MCF 10A (cell line): ENCODE data around the gene DAGLA. TPM values are rescaled to one million over a fixed set of nuclear protein-coding genes. Genes with fewer than 3 reads are reported as not detected.

Experiments
- BruUV-seq: library from RNA; stranded (reverse); fragments of 400-500 nt; replicated peaks from 2 replicates; lab custom pipeline; 2021; lab: Mats Ljungman, UMichigan
- CTCF ChIA-PET: fragments of 300-600 bp; sonication (Branson Sonifier 250); formaldehyde crosslinking; extraction: SDS; loops from one replicate; lab custom pipeline; 2021; ENCODE audit warnings: antibody characterized with exemption, inconsistent platforms; lab: Yijun Ruan, JAX
- POLR2A ChIA-PET: fragments of 300-600, 350-650 bp; sonication (Branson Sonifier 250); formaldehyde crosslinking; extraction: SDS; loops from one replicate; lab custom pipeline; 2020; ENCODE audit warnings: antibody characterized with exemption, inconsistent platforms; lab: Yijun Ruan, JAX
- DNase-seq: peaks from one replicate; pipeline ENCODE4 v3.0.0-alpha.2; 2018; ENCODE audit not compliant: unreplicated experiment
- H3K27ac Mint-ChIP-seq: one replicate; pipeline ENCODE4 v1.8.0; 2022; ENCODE audit warnings: mild to moderate bottlenecking, low read depth, mixed read lengths; ENCODE audit not compliant: unreplicated experiment
- H3K27me3 Mint-ChIP-seq: one replicate; pipeline ENCODE4 v1.8.0; 2022; ENCODE audit warnings: mixed read lengths; ENCODE audit not compliant: insufficient read depth, unreplicated experiment
- H3K36me3 Mint-ChIP-seq: one replicate; pipeline ENCODE4 v1.8.0; 2022; ENCODE audit warnings: mild to moderate bottlenecking, moderate library complexity, mixed read lengths; ENCODE audit not compliant: insufficient read depth, unreplicated experiment
- H3K4me1 Mint-ChIP-seq: one replicate; pipeline ENCODE4 v1.8.0; 2022; ENCODE audit warnings: mixed read lengths; ENCODE audit not compliant: insufficient read depth, unreplicated experiment
- H3K4me3 Mint-ChIP-seq: one replicate; pipeline ENCODE4 v1.8.0; 2022; ENCODE audit warnings: mild to moderate bottlenecking, moderate library complexity, mixed read lengths; ENCODE audit not compliant: unreplicated experiment
- H3K9me3 Mint-ChIP-seq: one replicate; pipeline ENCODE4 v1.8.0; 2022; ENCODE audit warnings: mixed read lengths; ENCODE audit not compliant: unreplicated experiment
- intact Hi-C: fragments of 100-400 bp; cut with micrococcal nuclease; formaldehyde crosslinking; loops from 2 replicates; pipeline ENCODE4 v1.14.1; 2022
- total RNA-seq: library from RNA; stranded (reverse); gene quantifications from 2 replicates; pipeline ENCODE4 v1.2.3, GENCODE V29; 2022
- TF ChIP-seq, protein P1 (sequence below): fragments of 200-600 bp; IDR thresholded peaks from one replicate; pipeline ENCODE4 v1.8.0; 2022; ENCODE audit warnings: antibody characterized with exemption, mild to moderate bottlenecking; ENCODE audit not compliant: unreplicated experiment

Gene DAGLA
- total RNA-seq, 1 experiment from 2014 or later = 1.5 TPM

DNA sequence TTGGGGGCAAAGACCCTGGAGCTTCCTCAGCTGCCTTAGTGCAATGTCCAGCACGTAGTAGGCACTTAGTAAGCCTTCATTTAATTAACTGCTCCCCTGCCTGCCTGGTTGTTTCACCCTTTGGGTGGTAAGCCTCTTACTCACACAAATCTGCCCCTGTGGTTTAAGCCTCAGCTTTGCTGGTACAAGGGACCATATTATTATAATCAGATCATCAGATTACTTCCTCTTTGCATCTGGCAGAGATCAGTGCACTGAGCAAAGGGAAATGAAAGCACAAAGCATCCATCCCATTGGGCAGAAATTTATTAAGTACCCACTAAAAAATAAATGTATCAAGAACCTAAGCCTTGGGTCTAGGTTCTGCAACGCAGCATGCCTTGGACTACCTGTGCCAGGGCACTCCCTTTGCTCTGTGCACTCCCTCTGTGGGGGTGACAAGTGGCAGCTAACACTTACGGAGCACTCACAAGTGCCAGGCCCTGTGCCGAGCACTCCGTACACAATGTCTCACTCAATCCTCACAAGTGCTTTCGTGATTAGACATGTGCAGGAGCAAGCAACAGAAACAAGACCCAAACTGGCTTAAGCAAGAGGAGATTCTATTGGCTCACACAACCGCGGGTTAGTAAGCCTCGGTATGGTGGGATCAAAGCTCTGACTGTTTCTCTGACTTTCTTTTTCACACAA, 34.9 kb upstream of the DAGLA start:
- BruUV-seq = no TSS peak
- CTCF ChIA-PET = interaction anchor here (0.7 to 2.2 kb wide), 9 partner anchors 17 to 437 kb away, joined by 3 to 14 read pairs (median 4); no protein-coding TSS in a partner anchor
- POLR2A ChIA-PET = interaction anchor here (0.7 kb wide), 1 partner anchor 309 kb away, joined by 3 read pairs; no protein-coding TSS in a partner anchor
- H3K36me3 Mint-ChIP-seq = no peaks in the 10 kb centered on the region
- intact Hi-C loops = no loop called here
- no peaks in the 10 kb centered on the region for H3K4me1 Mint-ChIP-seq
- H3K27me3 Mint-ChIP-seq = peaks cover 27% of the 10 kb centered on the region
- no peak overlapping the region for H3K4me3 Mint-ChIP-seq
- no peak for DNase-seq
- H3K27ac Mint-ChIP-seq = no peak overlapping the region
- TF ChIP-seq, protein P1, sequence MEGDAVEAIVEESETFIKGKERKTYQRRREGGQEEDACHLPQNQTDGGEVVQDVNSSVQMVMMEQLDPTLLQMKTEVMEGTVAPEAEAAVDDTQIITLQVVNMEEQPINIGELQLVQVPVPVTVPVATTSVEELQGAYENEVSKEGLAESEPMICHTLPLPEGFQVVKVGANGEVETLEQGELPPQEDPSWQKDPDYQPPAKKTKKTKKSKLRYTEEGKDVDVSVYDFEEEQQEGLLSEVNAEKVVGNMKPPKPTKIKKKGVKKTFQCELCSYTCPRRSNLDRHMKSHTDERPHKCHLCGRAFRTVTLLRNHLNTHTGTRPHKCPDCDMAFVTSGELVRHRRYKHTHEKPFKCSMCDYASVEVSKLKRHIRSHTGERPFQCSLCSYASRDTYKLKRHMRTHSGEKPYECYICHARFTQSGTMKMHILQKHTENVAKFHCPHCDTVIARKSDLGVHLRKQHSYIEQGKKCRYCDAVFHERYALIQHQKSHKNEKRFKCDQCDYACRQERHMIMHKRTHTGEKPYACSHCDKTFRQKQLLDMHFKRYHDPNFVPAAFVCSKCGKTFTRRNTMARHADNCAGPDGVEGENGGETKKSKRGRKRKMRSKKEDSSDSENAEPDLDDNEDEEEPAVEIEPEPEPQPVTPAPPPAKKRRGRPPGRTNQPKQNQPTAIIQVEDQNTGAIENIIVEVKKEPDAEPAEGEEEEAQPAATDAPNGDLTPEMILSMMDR = no peak
- no peaks in the 10 kb centered on the region for H3K9me3 Mint-ChIP-seq

GRCh38 chr11:61647529-61647928, 32.7 kb upstream of the DAGLA start:
- CTCF ChIA-PET = interaction anchor here (0.6 to 4.7 kb wide), 8 partner anchors 9 to 234 kb away, joined by 3 to 36 read pairs (median 4); no protein-coding TSS in a partner anchor
- Mint-ChIP-seq H3K4me3 (no peak overlapping the region), H3K9me3 (no peaks in the 10 kb centered on the region), H3K27ac (no peak overlapping the region), H3K27me3 (peaks cover 23% of the 10 kb centered on the region), H3K4me1 (no peaks in the 10 kb centered on the region), H3K36me3 (no peaks in the 10 kb centered on the region)
- POLR2A ChIA-PET = interaction anchor here (1.4 kb wide), 1 partner anchor 11 kb away, joined by 3 read pairs; no protein-coding TSS in a partner anchor
- TF ChIP-seq, protein P1 = no peak
- no peak for DNase-seq
- no TSS peak for BruUV-seq
- intact Hi-C loops = no loop called here

GRCh38 chr11:61650781-61651571, 29.2 kb upstream of the DAGLA start:
- CTCF ChIA-PET = interaction anchor here (0.6 to 4.7 kb wide), 4 partner anchors 10 to 216 kb away, joined by 4 to 36 read pairs (median 4); no protein-coding TSS in a partner anchor
- POLR2A ChIA-PET = no interaction called here
- H3K27me3 Mint-ChIP-seq = peaks cover 39% of the 10 kb centered on the region
- no peak overlapping the region for H3K4me3 Mint-ChIP-seq
- no peaks in the 10 kb centered on the region for H3K9me3 Mint-ChIP-seq
- intact Hi-C loops = no loop called here
- TF ChIP-seq, protein P1 = no peak
- no TSS peak for BruUV-seq
- H3K36me3 Mint-ChIP-seq = no peaks in the 10 kb centered on the region
- H3K4me1 Mint-ChIP-seq = no peaks in the 10 kb centered on the region
- no peak overlapping the region for H3K27ac Mint-ChIP-seq
- DNase-seq = no peak

GRCh38 chr11:61652135-61652534, 28.1 kb upstream of the DAGLA start:
- Mint-ChIP-seq H3K9me3 (no peaks in the 10 kb centered on the region), H3K4me3 (no peak overlapping the region), H3K27ac (no peak overlapping the region), H3K27me3 (peaks cover 46% of the 10 kb centered on the region), H3K36me3 (no peaks in the 10 kb centered on the region), H3K4me1 (peaks cover 5% of the 10 kb centered on the region)
- DNase-seq = no peak
- intact Hi-C loops = no loop called here
- ChIA-PET CTCF (interaction anchor here (1.1 kb wide), 1 partner anchor 23 kb away, joined by 3 read pairs; no protein-coding TSS in a partner anchor), POLR2A (no interaction called here)
- no TSS peak for BruUV-seq
- TF ChIP-seq, protein P1 = no peak
